Measurements from ENCODE around the gene PTGDS.

The PTGDS gene

DNA sequence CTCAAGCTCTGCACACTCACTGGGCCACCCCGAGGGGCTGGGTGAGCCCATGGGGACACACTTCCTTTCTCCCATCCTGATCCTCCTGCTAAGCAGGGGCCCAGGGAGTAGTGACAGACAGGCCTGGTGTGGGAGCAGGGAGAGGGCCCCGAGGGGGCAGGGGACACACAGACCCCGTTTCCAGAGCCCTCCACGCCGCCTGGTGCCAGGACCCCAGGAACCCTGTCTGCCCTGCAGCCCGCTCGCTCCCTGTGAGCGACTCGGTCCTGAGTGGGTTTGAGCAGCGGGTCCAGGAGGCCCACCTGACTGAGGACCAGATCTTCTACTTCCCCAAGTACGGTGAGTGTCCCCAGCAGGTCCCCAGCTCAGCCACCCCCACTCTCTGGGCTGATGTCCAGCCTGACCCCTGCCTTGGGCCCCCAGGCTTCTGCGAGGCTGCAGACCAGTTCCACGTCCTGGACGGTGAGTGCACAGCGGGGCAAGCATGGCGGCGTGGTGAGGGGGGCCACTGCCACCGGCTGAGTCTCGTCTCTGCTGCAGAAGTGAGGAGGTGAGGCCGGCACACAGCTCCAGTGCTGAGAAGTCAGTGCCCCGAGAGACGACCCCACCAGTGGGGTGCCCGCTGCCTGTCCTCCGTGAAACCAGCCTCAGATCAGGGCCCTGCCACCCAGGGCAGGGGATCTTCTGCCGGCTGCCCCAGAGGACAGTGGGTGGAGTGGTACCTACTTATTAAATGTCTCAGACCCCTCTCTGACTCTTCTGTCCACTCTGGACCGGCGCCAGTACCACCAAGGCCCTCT lies 30.9 kb upstream of the PTGDS start:
- peak in 2 of 14 donors; percentile 33 to 50 for DNase-seq

- peak in 7 of 14 donors; percentile 29 to 76 (median 49) for DNase-seq
Observed at GRCh38 chr9:136947028-136947891, 30.0 kb upstream of the PTGDS start.

- peak in 11 of 14 donors; percentile 30 to 77 (median 63) for DNase-seq
Observed at GRCh38 chr9:136947955-136948510, 29.3 kb upstream of the PTGDS start.

GRCh38 chr9:136949239-136949816 lies 28.0 kb upstream of the PTGDS start:
- DNase-seq, result peak in 1 of 14 donors; percentile 67

DNA sequence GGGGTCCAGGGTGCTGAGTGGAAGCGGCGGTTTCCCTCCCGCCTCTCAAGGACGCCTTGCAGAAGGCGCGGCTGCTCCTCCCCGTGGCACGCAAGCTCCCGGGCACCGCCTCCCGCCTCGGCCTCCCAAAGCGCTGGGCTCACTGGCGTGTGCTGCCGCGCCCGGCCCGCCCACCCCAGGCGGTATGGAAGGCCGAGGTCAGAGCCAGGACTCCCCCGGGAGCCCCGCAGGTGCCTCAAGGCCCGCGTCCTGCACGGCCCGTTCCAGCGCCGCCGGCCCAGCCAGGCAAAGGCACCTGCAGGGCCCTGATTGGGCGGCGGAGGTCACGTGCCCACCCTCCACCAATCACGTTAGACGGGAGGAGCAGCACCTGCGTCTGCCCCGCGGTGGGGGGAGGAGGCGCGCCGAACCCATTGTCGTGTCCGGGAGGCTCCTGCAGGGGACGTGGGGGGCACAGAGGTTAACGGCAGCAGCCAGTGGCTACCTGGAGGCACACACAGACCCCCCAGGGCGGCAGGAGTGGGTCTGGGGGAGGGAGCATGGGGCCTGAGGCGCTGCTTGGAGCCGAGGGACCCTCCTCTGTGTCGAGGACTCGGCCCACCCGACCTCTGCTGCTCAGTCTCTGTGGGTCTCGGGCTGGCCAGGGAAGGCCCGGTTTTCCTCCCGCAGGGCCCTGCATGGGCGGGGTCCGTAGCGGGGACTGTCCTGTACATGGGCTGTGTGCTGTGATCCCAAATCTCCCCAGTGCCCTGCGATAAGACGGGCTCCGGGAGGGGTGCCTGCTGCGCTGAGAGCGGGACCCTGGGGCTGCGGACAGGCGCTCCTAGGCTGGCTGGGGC lies 27.3 kb upstream of the PTGDS start:
- peak; percentile 72 to 96 (median 92) for DNase-seq

DNA sequence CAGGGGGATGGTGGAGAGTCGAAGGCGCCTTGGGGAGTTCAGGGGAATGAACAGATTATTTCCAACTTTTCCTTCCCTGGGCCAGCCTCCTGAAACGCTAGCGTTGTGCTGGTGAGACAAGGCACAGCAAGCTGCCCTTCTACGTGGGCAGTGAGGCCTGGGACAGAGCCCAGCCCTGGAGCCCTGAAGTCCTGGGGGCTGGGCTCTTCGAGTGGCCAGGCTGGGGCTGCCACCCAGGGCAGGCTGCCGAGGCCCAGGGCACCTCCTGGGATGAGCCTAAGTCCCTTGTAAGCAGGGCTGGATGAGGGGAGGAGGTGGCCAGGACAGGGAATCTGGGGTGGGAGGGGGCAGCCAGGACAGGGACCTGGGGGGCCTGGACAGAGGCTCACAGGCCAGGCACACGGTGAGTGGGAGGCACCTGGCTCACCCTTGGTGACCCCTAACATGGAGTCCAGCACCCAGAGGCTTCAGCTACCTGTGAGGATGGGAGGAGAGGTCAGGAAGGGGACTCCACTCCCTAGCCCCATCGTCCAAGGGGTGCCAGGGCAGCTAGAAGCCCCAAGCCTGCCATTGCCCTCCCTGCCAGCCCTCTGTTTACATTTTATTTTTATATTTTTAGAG lies 26.5 kb upstream of the PTGDS start:
- peak in 4 of 14 donors; percentile 46 to 63 (median 58) for DNase-seq

DNA sequence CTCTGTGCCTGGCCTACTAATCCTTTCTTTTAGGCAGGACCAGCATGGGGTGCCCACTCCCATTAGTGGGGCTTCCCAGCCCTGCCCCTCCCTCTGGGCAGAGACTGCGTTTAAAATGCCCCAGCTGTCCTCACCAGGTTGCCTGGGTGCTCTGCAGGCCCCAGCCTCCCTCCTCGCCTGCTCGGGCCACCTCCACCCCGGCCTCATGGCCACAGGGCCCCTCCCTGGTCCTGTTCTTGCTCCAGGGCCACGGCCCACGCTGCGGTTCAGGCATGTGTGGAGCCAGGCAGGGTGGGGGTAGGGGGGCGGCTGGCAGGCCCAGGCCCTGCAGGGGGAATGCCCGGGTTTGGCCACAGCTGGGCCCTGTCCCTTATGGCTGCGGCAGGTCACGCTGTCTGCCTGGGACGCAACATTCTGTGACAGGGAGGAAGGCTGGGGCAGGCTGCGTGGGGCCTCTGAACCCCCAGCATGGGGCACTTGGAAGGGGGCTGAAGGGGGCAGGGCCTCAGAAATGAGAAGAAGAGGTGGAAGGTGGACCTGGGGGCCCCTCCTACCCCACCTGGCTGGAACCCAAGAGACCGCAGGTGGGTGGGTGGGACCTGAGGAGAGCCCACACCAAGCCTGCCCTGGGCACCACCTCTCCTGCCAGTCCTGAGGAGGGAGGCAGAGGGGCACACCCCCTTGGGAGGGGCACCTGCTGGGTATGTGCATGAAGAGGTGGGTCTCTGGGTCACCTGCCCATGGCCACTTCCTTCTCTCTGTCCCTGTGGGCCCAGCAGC lies 25.6 kb upstream of the PTGDS start, which contains the start of gene LCN12:
LCN12 (plus strand) TSS at position 733 of the 780 bp plus-strand sequence. CDS start 55 bp downstream, outside the sequence.
- DNase-seq, result no peak

GRCh38 chr9:136952321-136952850 lies 24.9 kb upstream of the PTGDS start:
- peak in 8 of 14 donors; percentile 24 to 75 (median 50) for DNase-seq

- no peak for DNase-seq
Observed at GRCh38 chr9:136952876-136953770, 24.2 kb upstream of the PTGDS start.

DNA sequence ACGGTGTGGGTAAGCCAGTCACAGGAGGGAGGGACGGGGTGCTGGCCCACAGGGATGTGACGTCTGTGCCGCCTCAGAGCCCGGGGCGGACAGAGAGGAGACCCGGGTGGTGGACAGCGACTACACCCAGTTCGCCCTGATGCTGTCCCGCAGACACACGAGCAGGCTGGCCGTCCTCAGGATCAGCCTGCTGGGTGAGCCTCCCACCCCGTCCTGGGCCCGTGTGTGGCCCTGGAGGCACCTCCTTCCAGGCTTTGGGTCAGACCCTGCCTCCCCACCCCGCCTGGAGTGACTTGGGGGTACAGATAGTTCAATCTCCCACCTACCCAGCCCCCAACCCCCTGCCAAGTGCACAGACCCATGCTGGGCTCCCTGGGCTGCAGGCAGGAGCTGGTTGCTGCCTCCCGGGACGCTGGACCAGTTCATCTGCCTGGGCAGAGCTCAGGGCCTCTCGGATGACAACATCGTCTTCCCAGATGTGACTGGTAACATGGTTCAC lies 23.5 kb upstream of the PTGDS start:
- DNase-seq, result no peak

GRCh38 chr9:136954270-136955083 lies 22.8 kb upstream of the PTGDS start:
- DNase-seq, result no peak

DNA sequence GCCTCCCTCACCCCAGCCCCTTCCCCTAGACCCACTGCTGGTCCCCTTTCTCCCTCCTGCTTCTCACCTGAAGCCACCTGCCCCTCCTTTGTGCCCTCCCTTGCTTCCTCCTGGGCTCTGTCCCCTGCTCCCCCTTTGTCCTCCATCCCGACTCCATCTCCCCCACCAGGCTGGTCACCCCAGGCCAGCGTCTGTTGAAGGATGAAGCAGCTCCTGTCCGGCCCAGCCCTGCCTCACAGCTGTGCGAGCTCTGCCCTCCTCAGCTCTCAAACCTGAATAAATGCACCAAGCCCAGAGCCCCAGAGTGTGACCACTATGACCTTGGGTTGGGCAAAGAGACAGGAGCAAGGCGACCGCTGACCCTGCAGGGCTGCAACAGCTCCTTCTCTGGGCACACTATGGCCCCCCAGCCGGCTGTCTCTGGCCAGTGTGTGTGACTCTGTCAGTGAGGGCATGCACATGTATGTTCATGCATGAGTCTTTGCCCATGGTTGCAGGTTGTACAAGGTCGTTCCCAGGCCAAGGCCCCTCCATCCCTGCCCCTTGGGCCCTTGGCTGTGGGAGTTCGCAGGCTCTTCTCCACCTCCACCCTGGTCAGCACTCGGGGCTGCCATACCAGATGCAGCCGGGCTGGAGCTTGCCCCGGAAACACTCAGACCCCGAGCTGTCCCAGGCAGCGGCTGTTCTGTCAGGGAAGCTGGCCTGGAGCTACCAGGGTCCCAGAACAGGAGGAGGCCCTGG lies 21.9 kb upstream of the PTGDS start:
- DNase-seq, result no peak

GRCh38 chr9:136955943-136956335 lies 21.4 kb upstream of the PTGDS start:
- no peak for DNase-seq

GRCh38 chr9:136956604-136957003 lies 20.7 kb upstream of the PTGDS start:
- DNase-seq, result no peak

DNA sequence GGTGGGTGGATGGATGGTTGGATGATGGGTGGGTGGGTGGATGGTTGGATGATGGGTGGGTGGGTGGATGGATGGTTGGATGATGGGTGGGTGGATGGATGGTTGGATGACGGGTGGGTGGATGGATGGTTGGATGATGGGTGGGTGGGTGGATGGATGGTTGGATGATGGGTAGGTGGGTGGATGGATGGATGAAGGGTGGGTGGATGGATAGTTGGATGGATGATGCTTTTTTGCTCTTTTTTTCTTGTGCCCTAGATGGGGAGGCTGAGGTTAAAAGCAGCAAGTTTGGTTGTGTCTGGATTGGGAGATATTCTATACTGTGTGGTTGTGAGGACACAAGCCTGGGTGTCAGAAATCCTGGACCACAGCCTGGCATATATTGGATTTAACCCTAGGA lies 19.8 kb upstream of the PTGDS start:
- no peak for DNase-seq

DNA sequence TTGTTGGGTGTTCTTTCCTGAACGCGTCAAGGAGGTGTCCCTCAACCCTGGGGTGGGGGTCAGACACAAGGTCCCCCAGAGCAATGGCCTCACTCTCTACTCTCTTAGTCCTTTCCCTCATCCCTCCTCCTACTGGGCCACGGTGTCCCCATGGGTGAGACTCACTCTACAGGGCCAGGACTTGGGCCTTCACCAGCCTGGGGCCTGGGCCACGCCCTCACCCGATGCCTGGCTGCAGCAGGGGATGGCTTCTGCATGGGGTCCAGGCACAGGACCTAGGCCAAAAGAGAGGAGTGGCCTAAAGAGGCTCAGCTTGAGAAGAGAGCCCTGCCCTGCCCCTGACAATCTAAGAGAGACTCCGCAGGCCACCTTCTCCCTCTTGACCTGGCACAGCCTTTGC lies 19.4 kb upstream of the PTGDS start:
- DNase-seq, result no peak

- no peak for DNase-seq
Observed at GRCh38 chr9:136958473-136958872, 18.8 kb upstream of the PTGDS start.

Measured in C1 segment of cervical spinal cord (tissue), 14 donors.